GM19099 (cell line): ENCODE results near the gene KRTAP1-4.
"Not testable (repeated sequence)": the region's sequence is repeated elsewhere in the genome, so short reads cannot be mapped to it uniquely, and the experiment has no call there.

Experiments
- POLR2A ChIP-seq: IDR thresholded peaks from 3 replicates; pipeline ENCODE4 v1.6.1; 2011; ENCODE audit warnings: low read depth; ENCODE audit not compliant: insufficient read length; ENCODE audit errors: extremely low read depth

Gene KRTAP1-4

GRCh38 chr17:41052566-41052965 is 22.6 kb upstream of the KRTAP1-4 start:
- TF ChIP-seq POLR2A, result no peak

- no peak for TF ChIP-seq POLR2A
Measured at GRCh38 chr17:41049110-41049509, 19.1 kb upstream of the KRTAP1-4 start.

DNA sequence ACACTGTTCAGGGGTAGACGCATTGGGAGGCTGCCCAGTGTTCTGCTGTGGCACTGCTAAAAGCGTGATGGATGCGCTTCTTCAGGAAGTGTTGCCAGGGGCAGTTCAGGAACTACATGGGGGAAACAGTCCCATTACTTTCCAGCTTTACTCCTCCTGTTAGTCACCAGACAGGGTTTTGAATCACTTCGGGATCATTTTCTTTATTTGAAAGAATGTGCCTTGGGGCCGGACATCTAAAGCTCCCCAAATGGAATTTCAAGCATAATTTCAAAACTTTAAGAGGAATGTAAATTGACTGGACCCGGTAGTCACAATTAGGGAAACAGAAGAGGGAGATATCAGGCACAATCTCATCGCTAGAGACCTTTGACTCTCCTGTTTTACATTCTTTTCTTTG is 18.4 kb upstream of the KRTAP1-4 start:
- no peak for TF ChIP-seq POLR2A

DNA sequence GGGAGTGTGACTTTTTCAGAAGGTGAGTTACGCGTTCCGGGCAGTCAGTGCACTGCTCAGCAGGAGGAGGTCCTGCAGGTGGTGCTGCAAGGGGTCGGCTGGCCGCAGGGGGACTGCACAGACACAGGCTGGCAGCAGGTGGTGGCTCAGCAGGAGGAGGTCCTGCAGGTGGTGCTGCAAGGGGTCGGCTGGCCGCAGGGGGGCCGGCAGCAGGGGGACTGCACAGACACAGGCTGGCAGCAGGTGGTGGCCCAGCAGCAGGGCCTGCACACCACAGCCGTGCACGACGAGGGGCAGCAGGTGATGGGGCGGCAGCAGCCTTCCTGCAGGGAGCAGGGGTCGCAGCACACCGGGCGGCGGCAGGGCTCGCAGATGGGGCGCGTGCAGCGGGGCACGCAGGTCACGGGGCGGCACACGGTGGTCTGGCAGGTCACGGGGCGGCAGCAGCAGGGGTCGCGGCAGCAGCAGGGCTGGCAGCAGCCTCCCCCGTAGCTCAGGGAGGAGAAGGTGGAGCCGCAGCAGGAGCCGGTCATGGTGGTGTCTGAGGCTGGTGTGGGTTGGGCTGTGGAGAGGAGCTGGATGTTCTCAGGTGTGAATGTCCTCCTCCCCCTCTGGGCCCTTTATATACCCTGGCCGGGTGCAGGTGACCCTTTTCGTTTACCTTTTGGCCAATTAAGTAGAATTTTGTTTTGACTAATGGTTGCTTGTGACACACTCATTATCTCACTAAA is 16.9 kb upstream of the KRTAP1-4 start, which contains the start of gene KRTAP2-1:
KRTAP2-1 (minus strand) TSS at position 582 of the 731 bp plus-strand sequence; CDS start at position 533, 49 bp downstream.
- TF ChIP-seq POLR2A, result not testable (repeated sequence)

GRCh38 chr17:41042953-41043352 is 13.0 kb upstream of the KRTAP1-4 start:
- TF ChIP-seq POLR2A, result no peak

- TF ChIP-seq POLR2A, result not testable (repeated sequence)
Measured at GRCh38 chr17:41040783-41041571, 11.0 kb upstream of the KRTAP1-4 start, which contains the start of gene KRTAP1-1. KRTAP1-1 (minus strand) TSS chr17:41041450; CDS start chr17:41041397, 53 bp downstream.

- no peak for TF ChIP-seq POLR2A
Measured at GRCh38 chr17:41037853-41038350, 7.9 kb upstream of the KRTAP1-4 start.

DNA sequence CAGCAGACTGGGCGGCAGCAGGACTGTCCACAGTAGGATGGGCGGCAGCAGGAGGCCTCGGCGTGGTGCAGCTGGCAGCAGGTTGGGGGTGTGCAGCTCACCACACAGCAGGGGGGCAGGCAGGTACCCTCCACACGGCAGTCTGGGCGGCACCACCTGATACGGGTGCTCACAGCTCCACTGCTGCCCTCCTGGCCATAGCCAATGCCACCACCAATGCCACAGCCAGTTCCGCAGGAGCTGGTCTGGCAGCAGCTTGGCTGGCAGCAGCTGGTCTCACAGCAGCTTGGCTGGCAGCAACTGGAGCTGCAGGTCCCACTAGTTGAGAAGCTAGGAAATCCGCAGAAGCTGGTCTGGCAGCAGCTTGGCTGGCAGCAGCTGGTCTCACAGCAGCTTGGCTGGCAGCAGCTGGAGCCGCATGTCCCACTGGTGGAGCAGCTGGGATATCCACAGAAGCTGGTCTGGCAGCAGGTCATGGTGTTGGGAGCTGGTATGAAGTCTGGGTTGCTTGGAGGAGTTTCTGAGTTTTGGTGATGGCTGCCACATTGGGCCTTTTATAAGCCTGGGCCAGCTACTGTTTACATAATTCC is 4.4 kb upstream of the KRTAP1-4 start, which contains the start of gene KRTAP1-3:
KRTAP1-3 (minus strand) TSS at position 529 of the 590 bp plus-strand sequence; CDS start at position 476, 53 bp downstream.
- TF ChIP-seq POLR2A, result not testable (repeated sequence)

DNA sequence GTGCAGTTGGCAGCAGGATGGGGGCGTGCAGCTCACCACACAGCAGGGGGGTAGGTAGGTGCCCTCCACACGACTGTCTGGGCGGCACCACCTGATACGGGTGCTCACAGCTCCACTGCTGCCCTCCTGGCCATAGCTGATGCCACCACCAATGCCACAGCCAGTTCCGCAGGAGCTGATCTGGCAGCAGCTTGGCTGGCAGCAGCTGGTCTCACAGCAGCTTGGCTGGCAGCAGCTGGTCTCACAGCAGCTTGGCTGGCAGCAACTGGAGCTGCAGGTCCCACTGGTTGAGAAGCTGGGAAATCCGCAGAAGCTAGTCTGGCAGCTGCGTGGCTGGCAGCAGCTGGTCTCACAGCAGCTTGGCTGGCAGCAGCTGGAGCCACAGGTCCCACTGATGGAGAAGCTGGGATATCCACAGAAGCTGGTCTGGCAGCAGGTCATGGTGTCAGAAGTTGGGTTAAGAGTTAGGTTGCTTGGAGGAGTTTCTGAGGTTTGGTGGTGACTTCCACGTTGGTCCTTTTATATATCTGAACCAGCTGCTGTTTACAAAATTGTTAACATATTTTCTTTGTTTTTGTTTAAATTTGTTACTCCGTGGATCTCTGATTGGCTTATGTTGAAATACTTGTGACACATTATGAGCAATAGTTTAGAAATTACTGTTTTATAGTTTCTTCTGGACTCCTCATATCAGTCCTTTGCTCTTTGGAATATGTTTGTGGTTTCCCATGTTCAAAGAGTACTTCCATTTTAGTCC is 3.1 kb downstream of the KRTAP1-4 start, which contains the start of gene KRTAP1-5:
KRTAP1-5 (minus strand) TSS at position 494 of the 757 bp plus-strand sequence; CDS start at position 441, 53 bp downstream.
- no peak for TF ChIP-seq POLR2A

DNA sequence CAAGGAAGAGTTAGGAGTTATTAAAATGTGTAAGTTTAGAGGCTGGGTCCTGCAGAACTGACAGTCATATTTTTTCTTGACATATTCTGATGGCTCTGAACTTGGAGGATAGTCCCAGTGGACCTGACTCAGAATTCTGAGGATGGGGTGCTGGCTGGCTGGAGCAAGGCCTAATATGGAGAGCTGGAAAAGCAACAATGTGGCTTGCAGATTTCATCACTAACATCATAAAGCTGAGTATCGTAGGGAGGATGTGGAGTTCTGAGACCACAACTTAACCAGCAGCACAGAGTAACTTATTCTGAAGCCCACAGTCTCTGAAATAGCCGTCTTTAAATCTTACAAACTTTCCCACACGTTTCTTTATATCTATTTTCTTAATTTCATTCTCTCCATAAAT is 5.3 kb downstream of the KRTAP1-4 start:
- TF ChIP-seq POLR2A, result no peak

GRCh38 chr17:41020336-41020735 is 9.7 kb downstream of the KRTAP1-4 start:
- no peak for TF ChIP-seq POLR2A

GRCh38 chr17:41019415-41019814 is 10.6 kb downstream of the KRTAP1-4 start:
- TF ChIP-seq POLR2A, result no peak

GRCh38 chr17:41018541-41018940 is 11.5 kb downstream of the KRTAP1-4 start:
- no peak for TF ChIP-seq POLR2A

DNA sequence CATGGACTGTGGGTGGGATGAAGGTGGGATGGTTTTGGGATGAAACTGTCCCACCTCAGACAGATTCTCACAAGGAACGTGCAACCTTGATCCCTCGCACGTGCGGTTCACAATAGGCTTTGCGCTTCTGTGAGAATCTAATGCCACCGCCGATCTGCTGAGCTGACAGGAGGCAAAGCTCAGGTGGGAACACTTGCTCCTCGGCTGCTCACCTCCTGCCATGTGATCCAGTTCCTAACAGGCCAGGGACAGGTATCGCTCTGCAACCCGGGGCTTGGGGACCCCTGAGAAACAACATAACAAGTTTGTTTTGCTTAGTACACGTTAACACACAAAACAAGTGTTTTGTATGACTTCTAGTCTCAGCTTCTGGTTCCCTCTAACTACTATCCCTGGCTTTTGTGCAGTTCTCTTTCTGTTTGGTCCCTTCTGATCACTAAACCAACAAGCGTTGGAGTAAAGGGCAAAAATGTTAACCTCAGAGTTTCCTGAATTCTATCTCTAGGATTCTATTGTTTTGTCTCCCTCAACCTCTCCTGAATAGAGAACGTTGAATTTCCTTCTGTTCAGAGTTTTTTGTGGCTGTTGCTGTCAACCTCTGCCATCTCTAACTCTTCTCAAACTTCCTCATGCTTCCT is 13.3 kb downstream of the KRTAP1-4 start:
- TF ChIP-seq POLR2A, result no peak
